Lung (tissue), 13 donors: ENCODE data around the gene LMBRD2. TPM values are rescaled to one million over a fixed set of nuclear protein-coding genes. Genes with fewer than 3 reads are reported as not detected.

ENCODE experiments used
- ATAC-seq: fragments of 200-7000 bp; cut with Tn5 transposase; one replicate; pipeline ENCODE4 v1.9.1; 2020; ENCODE audit warnings: moderate number of reproducible peaks; ENCODE audit not compliant: insufficient read depth, low FRiP score
- DNase-seq, 3 donors: peaks; one replicate each; pipeline ENCODE4 v3.0.0-alpha.2; 2013 to 2017
- H3K27ac ChIP-seq, 2 donors: one replicate each; pipeline ENCODE4 v1.5.1; 2013; ENCODE audit warnings: mild to moderate bottlenecking in 2 of 2, moderate library complexity in 2 of 2, control low read depth in 1 of 2, inconsistent platforms in 1 of 2, low read depth in 1 of 2, low read length in 1 of 2
- H3K27me3 ChIP-seq, 3 donors: one replicate each; pipeline ENCODE4 v1.5.1; 2013; ENCODE audit warnings: low read length in 2 of 3; ENCODE audit not compliant: control insufficient read depth in 3 of 3, insufficient read depth in 3 of 3
- H3K36me3 ChIP-seq, 4 donors: one replicate each; pipeline ENCODE4 v1.5.1; 2013; ENCODE audit warnings: low read length in 4 of 4, mild to moderate bottlenecking in 1 of 4, moderate library complexity in 1 of 4; ENCODE audit not compliant: control insufficient read depth in 4 of 4, insufficient read depth in 4 of 4
- H3K4me1 ChIP-seq, 5 donors: one replicate each; pipeline ENCODE4 v1.5.1; 2013; ENCODE audit warnings: low read length in 5 of 5, mild to moderate bottlenecking in 2 of 5, moderate library complexity in 1 of 5; ENCODE audit not compliant: control insufficient read depth in 5 of 5, insufficient read depth in 5 of 5
- H3K4me3 ChIP-seq: one replicate; pipeline ENCODE4 v1.5.1; 2013; ENCODE audit warnings: mild to moderate bottlenecking, control low read depth, moderate library complexity
- H3K9ac ChIP-seq, 2 donors: one replicate each; pipeline ENCODE4 v1.5.1; 2013; ENCODE audit warnings: low read length in 2 of 2, control low read depth in 1 of 2; ENCODE audit not compliant: insufficient read depth in 1 of 2
- H3K9me3 ChIP-seq, 4 donors: one replicate each; pipeline ENCODE4 v1.5.1; 2013; ENCODE audit warnings: low read length in 3 of 4, mild to moderate bottlenecking in 1 of 4, moderate library complexity in 1 of 4; ENCODE audit not compliant: control insufficient read depth in 4 of 4, insufficient read depth in 3 of 4
- WGBS, 2 donors: extraction: QIAGEN DNeasy Blood & Tissue Kit; methylation state at CpG; one replicate each; pipeline ENCODE4 v1.1.7; 2013; 5-methylcytosine and 5-hydroxymethylcytosine counted together
- polyA plus RNA-seq, 2 donors: library from polyadenylated mRNA; stranded (reverse); fragments of 200-250 nt; gene quantifications; one replicate each; pipeline ENCODE4 v1.2.1, GENCODE V29; 2013
- small RNA-seq: library from RNA; depleted of rRNA; stranded (forward); fragments of <200 nt; gene quantifications from one replicate; pipeline ENCODE3, GENCODE V24; 2014; ENCODE audit warnings: low replicate concordance
- total RNA-seq, 2 donors: library from RNA; depleted of rRNA in 1 of 2; stranded (reverse); fragments of >200 nt in 1 of 2; gene quantifications; one replicate each; pipeline ENCODE4 v1.2.1, GENCODE V29; 2014 to 2021
- TF ChIP-seq, protein P1 (sequence below): IDR thresholded peaks from 2 replicates; pipeline ENCODE4 v1.5.1; 2012; ENCODE audit warnings: mild to moderate bottlenecking; ENCODE audit errors: control extremely low read depth, extremely low read depth
- donor health status: control.
- donor health status: control.
- donor health status: Bipolar disorder and iron deficiency.
- donor health status: healthy.
- donor health status: DM: yes; HTN: yes; CAD: no.

Gene LMBRD2
- total and polyA plus RNA-seq, 4 donors: 2.1 to 16.8 (median 7.9) TPM

DNA sequence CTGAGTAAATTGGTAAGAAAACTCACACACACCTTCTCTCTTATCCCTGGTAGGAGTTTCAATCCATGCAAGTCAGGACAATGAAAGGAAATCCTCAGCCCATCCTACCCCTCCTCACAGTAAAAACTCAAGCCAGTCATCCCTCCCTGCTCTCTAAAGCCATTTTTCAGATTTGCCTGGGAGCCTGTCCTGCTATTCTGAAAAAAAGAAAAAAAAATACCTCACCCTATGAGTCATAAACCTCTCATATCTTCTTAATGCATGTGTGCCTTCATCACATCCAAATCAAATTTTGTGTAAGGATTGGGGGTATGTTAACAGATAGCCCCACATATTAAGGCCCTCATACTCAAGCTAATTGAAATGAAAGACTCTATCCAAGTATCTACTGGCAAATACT lies 99.1 kb downstream of the LMBRD2 start:
- no peaks in the 10 kb centered on the region for H3K4me1 ChIP-seq
- H3K4me3 ChIP-seq: no peak overlapping the region
- no peak overlapping the region for H3K27ac ChIP-seq
- no peaks in the 10 kb centered on the region for H3K36me3 ChIP-seq
- DNase-seq: no peak
- no peaks in the 10 kb centered on the region for H3K9me3 ChIP-seq
- H3K27me3 ChIP-seq: no peaks in the 10 kb centered on the region
- TF ChIP-seq, protein P1, sequence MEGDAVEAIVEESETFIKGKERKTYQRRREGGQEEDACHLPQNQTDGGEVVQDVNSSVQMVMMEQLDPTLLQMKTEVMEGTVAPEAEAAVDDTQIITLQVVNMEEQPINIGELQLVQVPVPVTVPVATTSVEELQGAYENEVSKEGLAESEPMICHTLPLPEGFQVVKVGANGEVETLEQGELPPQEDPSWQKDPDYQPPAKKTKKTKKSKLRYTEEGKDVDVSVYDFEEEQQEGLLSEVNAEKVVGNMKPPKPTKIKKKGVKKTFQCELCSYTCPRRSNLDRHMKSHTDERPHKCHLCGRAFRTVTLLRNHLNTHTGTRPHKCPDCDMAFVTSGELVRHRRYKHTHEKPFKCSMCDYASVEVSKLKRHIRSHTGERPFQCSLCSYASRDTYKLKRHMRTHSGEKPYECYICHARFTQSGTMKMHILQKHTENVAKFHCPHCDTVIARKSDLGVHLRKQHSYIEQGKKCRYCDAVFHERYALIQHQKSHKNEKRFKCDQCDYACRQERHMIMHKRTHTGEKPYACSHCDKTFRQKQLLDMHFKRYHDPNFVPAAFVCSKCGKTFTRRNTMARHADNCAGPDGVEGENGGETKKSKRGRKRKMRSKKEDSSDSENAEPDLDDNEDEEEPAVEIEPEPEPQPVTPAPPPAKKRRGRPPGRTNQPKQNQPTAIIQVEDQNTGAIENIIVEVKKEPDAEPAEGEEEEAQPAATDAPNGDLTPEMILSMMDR: no peak
- ATAC-seq: no peak
- no peak overlapping the region for H3K9ac ChIP-seq

DNA sequence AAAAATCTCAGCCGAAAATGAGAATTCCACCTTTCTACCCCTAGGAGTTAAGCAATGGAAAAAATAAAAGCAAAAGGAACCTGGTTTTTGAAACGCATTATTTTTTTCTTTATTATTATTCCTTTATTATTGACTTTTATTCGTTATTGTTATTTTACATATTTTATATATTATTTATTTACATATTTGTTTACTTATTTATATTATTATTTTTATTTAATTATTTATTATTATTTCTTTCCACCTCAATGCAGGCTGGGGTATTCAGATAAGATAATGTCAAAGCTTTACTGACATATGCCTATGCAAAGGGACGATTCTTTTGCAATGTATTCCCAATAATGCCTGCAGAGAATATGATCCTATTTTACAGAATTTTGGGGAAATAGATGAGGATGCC lies 101.7 kb downstream of the LMBRD2 start:
- TF ChIP-seq, protein P1: no peak
- no peak overlapping the region for H3K27ac ChIP-seq
- no peaks in the 10 kb centered on the region for H3K9me3 ChIP-seq
- ATAC-seq: no peak
- no peaks in the 10 kb centered on the region for H3K27me3 ChIP-seq
- WGBS, 2 donors: 84 to 95% methylated on average over 4 of the region's 4 CpGs
- no peaks in the 10 kb centered on the region for H3K36me3 ChIP-seq
- no peak overlapping the region for H3K4me3 ChIP-seq
- no peak for DNase-seq
- no peak overlapping the region for H3K9ac ChIP-seq
- H3K4me1 ChIP-seq: no peaks in the 10 kb centered on the region

Small RNAs within 50 kb of the gene (small RNA-seq; reads per million reads assigned to genes)
- gene AC016612.1 (not detected), gene MIR580 (0.19 reads per million, percentile 7 among the genes with 10 or more reads in this experiment), gene RNU6-1305P (not detected)

Other genes starting within 250 kb of the LMBRD2 start
- gene CAPSL, start 213.3 kb downstream of the LMBRD2 start, total RNA-seq: 10 to 100 TPM; 24.0 to 37.9 TPM
- 10 to 100 TPM; 15.9 to 18.4 TPM for gene CAPSL, start 213.3 kb downstream of the LMBRD2 start, polyA plus RNA-seq
- gene UGT3A1, start 160.5 kb downstream of the LMBRD2 start, total RNA-seq: not detected
- not detected for gene UGT3A1, start 160.5 kb downstream of the LMBRD2 start, polyA plus RNA-seq
- gene UGT3A2, start 85.0 kb downstream of the LMBRD2 start, total RNA-seq: under 1 TPM in 1 of 2 donors, not detected in 1; 0.12 TPM
- under 1 TPM in 1 of 2 donors, not detected in 1; 0.05 TPM for gene UGT3A2, start 85.0 kb downstream of the LMBRD2 start, polyA plus RNA-seq
- gene SKP2, start 224 bp upstream of the LMBRD2 start, total RNA-seq: 10 to 100 TPM; 15.1 to 30.6 TPM
- 1 to 10 TPM; 4.8 TPM for gene SKP2, start 224 bp upstream of the LMBRD2 start, polyA plus RNA-seq
- 10 to 100 TPM; 23.4 to 37.9 TPM for gene NADK2, start 90.0 kb upstream of the LMBRD2 start, total RNA-seq
- gene NADK2, start 90.0 kb upstream of the LMBRD2 start, polyA plus RNA-seq: 1 to 10 TPM; 8.4 to 9.0 TPM
- 1 to 10 TPM; 1.1 to 2.3 TPM for gene RANBP3L, start 150.0 kb upstream of the LMBRD2 start, total RNA-seq
- gene RANBP3L, start 150.0 kb upstream of the LMBRD2 start, polyA plus RNA-seq: under 1 TPM; 0.08 to 0.21 TPM